K562 (cell line): ENCODE measurements around the gene CFP.

Source experiments
- AFF4 ChIP-seq: sonication (generic); formaldehyde crosslinking; IDR thresholded peaks from 2 replicates; pipeline ENCODE4 v1.8.0; 2023; ENCODE audit warnings: mild to moderate bottlenecking, missing genetic modification reagents
- ATF1 ChIP-seq, 2 experiments: fragments of 450-650 bp in 1 of 2; IDR thresholded peaks; 2 replicates each; pipeline ENCODE4 v1.6.1; 2016; ENCODE audit warnings: missing compliant biosample characterization in 1 of 2, missing genetic modification characterization in 1 of 2
- FOXP1 ChIP-seq: sonication (generic); formaldehyde crosslinking; IDR thresholded peaks from 2 replicates; pipeline ENCODE4 v1.8.0; 2022; ENCODE audit warnings: mild to moderate bottlenecking, missing genetic modification reagents
- KHSRP ChIP-seq: fragments of 450-650 bp; IDR thresholded peaks from 2 replicates; pipeline ENCODE4 v1.6.1; 2017
- POLR2AphosphoS5 ChIP-seq: IDR thresholded peaks from 2 replicates; pipeline ENCODE4 v1.6.1; 2011; ENCODE audit warnings: mild to moderate bottlenecking, low read depth, low read length, moderate library complexity; ENCODE audit not compliant: control insufficient read depth, insufficient read depth
- RCOR1 ChIP-seq, 2 experiments: IDR thresholded peaks; 2 replicates each; pipeline ENCODE4 v1.6.1; 2012; ENCODE audit warnings: low read depth in 2 of 2, low read length in 2 of 2, borderline replicate concordance in 1 of 2, improper control_type of control experiment in 1 of 2
- SREBF2 ChIP-seq: sonication (generic); formaldehyde crosslinking; IDR thresholded peaks from 2 replicates; pipeline ENCODE4 v1.4.0; 2020; ENCODE audit warnings: mild to moderate bottlenecking, missing genetic modification reagents
- YY1 ChIP-seq, 3 experiments: IDR thresholded peaks; 2 replicates each; pipeline ENCODE4 v1.6.1; 2011; ENCODE audit warnings: low read length in 2 of 3, mild to moderate bottlenecking in 2 of 3, moderate library complexity in 2 of 3, borderline replicate concordance in 1 of 3, control low read depth in 1 of 3, low read depth in 1 of 3; ENCODE audit not compliant: insufficient read depth in 3 of 3, insufficient replicate concordance in 2 of 3, control insufficient read depth in 1 of 3, insufficient read length in 1 of 3; ENCODE audit errors: extremely low read depth in 1 of 3
- ZNF354B ChIP-seq: fragments of 250-450 bp; sonication (Bioruptor Pico); IDR thresholded peaks from 2 replicates; pipeline ENCODE4 v1.4.0; 2020
- ZZZ3 ChIP-seq: fragments of 450-650 bp; IDR thresholded peaks from 2 replicates; pipeline ENCODE4 v1.6.1; 2016; ENCODE audit warnings: antibody characterized with exemption, mild to moderate bottlenecking, moderate library complexity
- TF ChIP-seq, protein P1 (sequence below): fragments of 250-450 bp; sonication (Bioruptor Pico); IDR thresholded peaks from 2 replicates; pipeline ENCODE4 v1.5.0; 2020; ENCODE audit warnings: mild to moderate bottlenecking
- TF ChIP-seq, protein P2 (sequence below), 3 experiments: fragments of 200-800 bp in 1 of 3; fragments of 250-450 bp in 1 of 3; fragments of 450-650 bp in 1 of 3; sonication (Bioruptor Pico) in 1 of 3; sonication (Bioruptor generic) in 1 of 3; formaldehyde crosslinking in 1 of 3; IDR thresholded peaks; 2 replicates each; pipeline versions ENCODE4 v1.6.1 to v1.8.0; 2016 to 2022; ENCODE audit warnings: mild to moderate bottlenecking in 2 of 3, missing genetic modification characterization in 2 of 3, missing compliant biosample characterization in 1 of 3, moderate library complexity in 1 of 3
- TF ChIP-seq, protein P3 (sequence below), 3 experiments: IDR thresholded peaks in 2 of 3; conservative IDR thresholded peaks in 1 of 3; 2 replicates each; pipeline ENCODE4 v1.5.1; 2011 to 2012; ENCODE audit warnings: low read length in 3 of 3, mild to moderate bottlenecking in 3 of 3, control low read depth in 2 of 3, improper control_type of control experiment in 1 of 3, inconsistent platforms in 1 of 3, low read depth in 1 of 3, mixed read lengths in 1 of 3, moderate library complexity in 1 of 3; ENCODE audit not compliant: insufficient read depth in 2 of 3

DNA sequence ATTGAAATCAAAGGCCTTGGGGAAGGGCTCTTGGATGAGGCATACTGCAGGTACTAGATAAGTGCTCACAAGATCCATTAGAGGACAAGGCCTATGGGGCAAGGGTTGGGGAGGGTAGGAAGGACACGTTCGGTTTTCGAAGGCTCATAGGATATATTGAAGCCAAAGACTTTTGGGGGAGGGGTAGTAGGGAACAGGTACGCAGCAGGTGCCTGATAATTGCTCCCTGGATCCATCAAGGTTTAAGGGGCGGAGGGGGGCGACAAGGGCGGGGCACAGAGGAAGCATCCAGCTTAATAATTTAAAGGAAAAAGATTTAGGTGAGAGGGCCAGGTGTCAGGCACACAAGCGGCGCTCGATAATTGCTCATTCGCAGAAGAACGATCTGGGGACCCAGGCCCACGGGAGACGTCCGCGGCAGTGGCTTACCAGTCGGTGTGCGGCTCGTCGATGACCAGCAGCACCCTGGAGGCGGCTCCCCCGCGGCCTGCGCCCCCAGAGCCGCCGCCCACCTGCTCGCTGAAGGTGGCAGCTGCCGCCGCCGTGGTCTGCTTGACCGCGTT lies 10.7 kb downstream of the CFP start:
- TF ChIP-seq FOXP1 = no peak
- TF ChIP-seq POLR2AphosphoS5 = no peak
- TF ChIP-seq ZNF354B (CRISPR knock-in tag) = no peak
- TF ChIP-seq YY1 (IDR thresholded peaks at IDR 0.05; ENCODE audit: borderline replicate concordance in 1 of 3, control insufficient read depth in 1 of 3, extremely low read depth in 1 of 3, insufficient read depth in 3 of 3, insufficient read length in 1 of 3, insufficient replicate concordance in 2 of 3, low read depth in 1 of 3, low read length in 2 of 3) = no peak
- no peak for TF ChIP-seq ATF1 (CRISPR knock-in tag; IDR thresholded peaks at IDR 0.05)
- TF ChIP-seq ATF1 (tag; IDR thresholded peaks at IDR 0.05) = no peak
- TF ChIP-seq, protein P1, sequence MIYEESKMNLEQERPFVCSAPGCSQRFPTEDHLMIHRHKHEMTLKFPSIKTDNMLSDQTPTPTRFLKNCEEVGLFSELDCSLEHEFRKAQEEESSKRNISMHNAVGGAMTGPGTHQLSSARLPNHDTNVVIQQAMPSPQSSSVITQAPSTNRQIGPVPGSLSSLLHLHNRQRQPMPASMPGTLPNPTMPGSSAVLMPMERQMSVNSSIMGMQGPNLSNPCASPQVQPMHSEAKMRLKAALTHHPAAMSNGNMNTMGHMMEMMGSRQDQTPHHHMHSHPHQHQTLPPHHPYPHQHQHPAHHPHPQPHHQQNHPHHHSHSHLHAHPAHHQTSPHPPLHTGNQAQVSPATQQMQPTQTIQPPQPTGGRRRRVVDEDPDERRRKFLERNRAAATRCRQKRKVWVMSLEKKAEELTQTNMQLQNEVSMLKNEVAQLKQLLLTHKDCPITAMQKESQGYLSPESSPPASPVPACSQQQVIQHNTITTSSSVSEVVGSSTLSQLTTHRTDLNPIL (CRISPR knock-in tag) = no peak
- TF ChIP-seq, protein P2, sequence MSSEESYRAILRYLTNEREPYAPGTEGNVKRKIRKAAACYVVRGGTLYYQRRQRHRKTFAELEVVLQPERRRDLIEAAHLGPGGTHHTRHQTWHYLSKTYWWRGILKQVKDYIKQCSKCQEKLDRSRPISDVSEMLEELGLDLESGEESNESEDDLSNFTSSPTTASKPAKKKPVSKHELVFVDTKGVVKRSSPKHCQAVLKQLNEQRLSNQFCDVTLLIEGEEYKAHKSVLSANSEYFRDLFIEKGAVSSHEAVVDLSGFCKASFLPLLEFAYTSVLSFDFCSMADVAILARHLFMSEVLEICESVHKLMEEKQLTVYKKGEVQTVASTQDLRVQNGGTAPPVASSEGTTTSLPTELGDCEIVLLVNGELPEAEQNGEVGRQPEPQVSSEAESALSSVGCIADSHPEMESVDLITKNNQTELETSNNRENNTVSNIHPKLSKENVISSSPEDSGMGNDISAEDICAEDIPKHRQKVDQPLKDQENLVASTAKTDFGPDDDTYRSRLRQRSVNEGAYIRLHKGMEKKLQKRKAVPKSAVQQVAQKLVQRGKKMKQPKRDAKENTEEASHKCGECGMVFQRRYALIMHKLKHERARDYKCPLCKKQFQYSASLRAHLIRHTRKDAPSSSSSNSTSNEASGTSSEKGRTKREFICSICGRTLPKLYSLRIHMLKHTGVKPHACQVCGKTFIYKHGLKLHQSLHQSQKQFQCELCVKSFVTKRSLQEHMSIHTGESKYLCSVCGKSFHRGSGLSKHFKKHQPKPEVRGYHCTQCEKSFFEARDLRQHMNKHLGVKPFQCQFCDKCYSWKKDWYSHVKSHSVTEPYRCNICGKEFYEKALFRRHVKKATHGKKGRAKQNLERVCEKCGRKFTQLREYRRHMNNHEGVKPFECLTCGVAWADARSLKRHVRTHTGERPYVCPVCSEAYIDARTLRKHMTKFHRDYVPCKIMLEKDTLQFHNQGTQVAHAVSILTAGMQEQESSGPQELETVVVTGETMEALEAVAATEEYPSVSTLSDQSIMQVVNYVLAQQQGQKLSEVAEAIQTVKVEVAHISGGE (CRISPR knock-in tag; IDR thresholded peaks at IDR 0.05) = no peak
- TF ChIP-seq RCOR1 (IDR thresholded peaks at IDR 0.05; ENCODE audit: borderline replicate concordance in 1 of 2, low read depth in 2 of 2, low read length in 2 of 2) = no peak
- TF ChIP-seq ZZZ3 = no peak
- TF ChIP-seq AFF4 (CRISPR knock-in tag) = no peak
- no peak for TF ChIP-seq SREBF2 (CRISPR knock-in tag)
- no peak for TF ChIP-seq KHSRP
- TF ChIP-seq, protein P3, sequence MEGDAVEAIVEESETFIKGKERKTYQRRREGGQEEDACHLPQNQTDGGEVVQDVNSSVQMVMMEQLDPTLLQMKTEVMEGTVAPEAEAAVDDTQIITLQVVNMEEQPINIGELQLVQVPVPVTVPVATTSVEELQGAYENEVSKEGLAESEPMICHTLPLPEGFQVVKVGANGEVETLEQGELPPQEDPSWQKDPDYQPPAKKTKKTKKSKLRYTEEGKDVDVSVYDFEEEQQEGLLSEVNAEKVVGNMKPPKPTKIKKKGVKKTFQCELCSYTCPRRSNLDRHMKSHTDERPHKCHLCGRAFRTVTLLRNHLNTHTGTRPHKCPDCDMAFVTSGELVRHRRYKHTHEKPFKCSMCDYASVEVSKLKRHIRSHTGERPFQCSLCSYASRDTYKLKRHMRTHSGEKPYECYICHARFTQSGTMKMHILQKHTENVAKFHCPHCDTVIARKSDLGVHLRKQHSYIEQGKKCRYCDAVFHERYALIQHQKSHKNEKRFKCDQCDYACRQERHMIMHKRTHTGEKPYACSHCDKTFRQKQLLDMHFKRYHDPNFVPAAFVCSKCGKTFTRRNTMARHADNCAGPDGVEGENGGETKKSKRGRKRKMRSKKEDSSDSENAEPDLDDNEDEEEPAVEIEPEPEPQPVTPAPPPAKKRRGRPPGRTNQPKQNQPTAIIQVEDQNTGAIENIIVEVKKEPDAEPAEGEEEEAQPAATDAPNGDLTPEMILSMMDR (IDR thresholded peaks at IDR 0.05 in 2 of 3, conservative IDR thresholded peaks at IDR 0.05 in 1 of 3; ENCODE audit: insufficient read depth in 2 of 3, low read depth in 1 of 3, low read length in 3 of 3) = no peak
